H1 (cell line): Measurements from ENCODE around the gene EGFLAM.

Experiments
- FOSL1 ChIP-seq: IDR thresholded peaks from 2 replicates; pipeline ENCODE4 v1.6.1; 2011; ENCODE audit warnings: mild to moderate bottlenecking, low read depth, low read length, moderate library complexity; ENCODE audit not compliant: insufficient read depth
- JUN ChIP-seq: IDR thresholded peaks from 2 replicates; pipeline ENCODE4 v1.6.1; 2011; ENCODE audit warnings: low read depth, mild to moderate bottlenecking, improper control_type of control experiment, low read length
- POLR2A ChIP-seq, 2 experiments: IDR thresholded peaks; 1 replicate in 1 of 2; 2 replicates in 1 of 2; pipeline ENCODE4 v1.6.1; 2011; ENCODE audit warnings: low read depth in 2 of 2, low read length in 2 of 2, mild to moderate bottlenecking in 2 of 2; ENCODE audit errors: control extremely low read depth in 1 of 2
- RAD21 ChIP-seq, 2 experiments: IDR thresholded peaks in 1 of 2; conservative IDR thresholded peaks in 1 of 2; 2 replicates each; pipeline ENCODE4 v1.6.1; 2011; ENCODE audit warnings: low read depth in 2 of 2, low read length in 2 of 2, improper control_type of control experiment in 1 of 2, inconsistent platforms in 1 of 2, mild to moderate bottlenecking in 1 of 2, moderate library complexity in 1 of 2
- SP2 ChIP-seq: IDR thresholded peaks from 2 replicates; pipeline ENCODE4 v1.6.1; 2012; ENCODE audit warnings: mild to moderate bottlenecking, low read length, inconsistent platforms
- YY1 ChIP-seq: IDR thresholded peaks from 2 replicates; pipeline ENCODE4 v1.6.1; 2011; ENCODE audit warnings: low read depth, mild to moderate bottlenecking, low read length
- TF ChIP-seq, protein P1 (sequence below): IDR thresholded peaks from 2 replicates; pipeline ENCODE4 v1.6.1; 2011; ENCODE audit warnings: low read length, improper control_type of control experiment
- TF ChIP-seq, protein P2 (sequence below), 3 experiments: IDR thresholded peaks; 1 replicate in 2 of 3; 2 replicates in 1 of 3; pipeline versions ENCODE4 v1.5.1 to v1.6.1; 2011; ENCODE audit warnings: low read length in 3 of 3, mild to moderate bottlenecking in 3 of 3, inconsistent platforms in 2 of 3, low read depth in 1 of 3, moderate library complexity in 1 of 3; ENCODE audit not compliant: insufficient read depth in 1 of 3; ENCODE audit errors: control extremely low read depth in 1 of 3

DNA sequence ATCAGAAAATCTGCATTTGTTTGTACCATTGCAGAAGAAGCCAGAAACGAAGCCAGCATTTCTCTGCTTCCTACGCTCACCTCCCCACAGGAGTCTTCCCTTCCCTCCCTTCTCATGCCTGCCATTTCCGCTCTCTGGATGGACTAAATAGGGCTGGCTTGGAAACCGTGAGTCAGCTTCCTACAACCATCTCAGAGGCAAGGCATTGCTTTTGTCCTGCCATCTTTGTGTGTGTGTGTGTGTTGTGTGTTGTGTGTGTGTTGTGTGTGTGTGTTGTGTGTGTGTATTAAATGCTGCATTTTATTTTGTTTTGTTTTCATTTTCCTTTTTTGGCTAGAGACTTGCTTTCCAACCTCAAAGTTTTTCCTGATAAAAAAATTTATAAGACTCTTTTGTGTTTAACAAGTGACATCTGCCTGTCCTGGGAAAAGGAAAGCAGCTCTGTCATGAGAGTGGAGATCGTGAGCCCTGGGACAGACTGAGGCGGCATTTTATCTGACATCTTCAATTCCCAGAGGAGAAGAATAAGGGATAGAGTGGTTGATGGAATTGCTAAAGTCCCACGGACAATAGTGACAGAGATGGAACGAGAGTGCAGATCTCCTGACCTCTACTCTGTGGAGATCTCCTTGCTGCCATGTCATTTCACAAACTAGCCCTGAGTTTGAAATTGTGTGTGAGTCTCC lies 7.5 kb upstream of the EGFLAM start:
- TF ChIP-seq, protein P1, sequence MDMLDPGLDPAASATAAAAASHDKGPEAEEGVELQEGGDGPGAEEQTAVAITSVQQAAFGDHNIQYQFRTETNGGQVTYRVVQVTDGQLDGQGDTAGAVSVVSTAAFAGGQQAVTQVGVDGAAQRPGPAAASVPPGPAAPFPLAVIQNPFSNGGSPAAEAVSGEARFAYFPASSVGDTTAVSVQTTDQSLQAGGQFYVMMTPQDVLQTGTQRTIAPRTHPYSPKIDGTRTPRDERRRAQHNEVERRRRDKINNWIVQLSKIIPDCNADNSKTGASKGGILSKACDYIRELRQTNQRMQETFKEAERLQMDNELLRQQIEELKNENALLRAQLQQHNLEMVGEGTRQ: no peak
- TF ChIP-seq RAD21 (IDR thresholded peaks at IDR 0.05 in 1 of 2, conservative IDR thresholded peaks at IDR 0.05 in 1 of 2; ENCODE audit: low read depth in 2 of 2, low read length in 2 of 2): no peak
- TF ChIP-seq, protein P2, sequence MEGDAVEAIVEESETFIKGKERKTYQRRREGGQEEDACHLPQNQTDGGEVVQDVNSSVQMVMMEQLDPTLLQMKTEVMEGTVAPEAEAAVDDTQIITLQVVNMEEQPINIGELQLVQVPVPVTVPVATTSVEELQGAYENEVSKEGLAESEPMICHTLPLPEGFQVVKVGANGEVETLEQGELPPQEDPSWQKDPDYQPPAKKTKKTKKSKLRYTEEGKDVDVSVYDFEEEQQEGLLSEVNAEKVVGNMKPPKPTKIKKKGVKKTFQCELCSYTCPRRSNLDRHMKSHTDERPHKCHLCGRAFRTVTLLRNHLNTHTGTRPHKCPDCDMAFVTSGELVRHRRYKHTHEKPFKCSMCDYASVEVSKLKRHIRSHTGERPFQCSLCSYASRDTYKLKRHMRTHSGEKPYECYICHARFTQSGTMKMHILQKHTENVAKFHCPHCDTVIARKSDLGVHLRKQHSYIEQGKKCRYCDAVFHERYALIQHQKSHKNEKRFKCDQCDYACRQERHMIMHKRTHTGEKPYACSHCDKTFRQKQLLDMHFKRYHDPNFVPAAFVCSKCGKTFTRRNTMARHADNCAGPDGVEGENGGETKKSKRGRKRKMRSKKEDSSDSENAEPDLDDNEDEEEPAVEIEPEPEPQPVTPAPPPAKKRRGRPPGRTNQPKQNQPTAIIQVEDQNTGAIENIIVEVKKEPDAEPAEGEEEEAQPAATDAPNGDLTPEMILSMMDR (IDR thresholded peaks at IDR 0.05; ENCODE audit: control extremely low read depth in 1 of 3, insufficient read depth in 1 of 3, low read depth in 1 of 3, low read length in 3 of 3): no peak
- no peak for TF ChIP-seq POLR2A (IDR thresholded peaks at IDR 0.05; ENCODE audit: control extremely low read depth in 1 of 2, low read depth in 2 of 2, low read length in 2 of 2)
- no peak for TF ChIP-seq YY1
- TF ChIP-seq FOSL1: no peak
- no peak for TF ChIP-seq JUN
- no peak for TF ChIP-seq SP2
